GM12878 (cell line): Measurements from ENCODE around the gene NUCB1. TPM values are rescaled to one million over a fixed set of nuclear protein-coding genes. Genes with fewer than 3 reads are reported as not detected.

Experiments
- E2F4 ChIP-seq: IDR thresholded peaks from 2 replicates; pipeline ENCODE4 v1.6.1; 2012; ENCODE audit warnings: low read depth, low read length, improper control_type of control experiment
- EGR1 ChIP-seq, 2 experiments: IDR thresholded peaks; 1 replicate in 1 of 2; 2 replicates in 1 of 2; pipeline ENCODE4 v1.6.1; 2011 to 2012; ENCODE audit warnings: low read depth in 2 of 2, low read length in 2 of 2, borderline replicate concordance in 1 of 2, mild to moderate bottlenecking in 1 of 2, moderate library complexity in 1 of 2
- FOXM1 ChIP-seq: IDR thresholded peaks from 2 replicates; pipeline ENCODE4 v1.6.1; 2012; ENCODE audit warnings: low read depth, mild to moderate bottlenecking, inconsistent platforms, low read length, moderate library complexity
- SIN3A ChIP-seq: IDR thresholded peaks from 2 replicates; pipeline ENCODE4 v1.6.1; 2012; ENCODE audit warnings: low read depth, low read length, improper control_type of control experiment
- SKIL ChIP-seq: fragments of 450-650 bp; IDR thresholded peaks from 2 replicates; pipeline ENCODE4 v1.6.1; 2017; ENCODE audit warnings: mild to moderate bottlenecking, low read depth, inconsistent platforms; ENCODE audit not compliant: poor library complexity, severe bottlenecking
- SMAD1 ChIP-seq: fragments of 450-650 bp; IDR thresholded peaks from 2 replicates; pipeline ENCODE4 v1.6.1; 2018; ENCODE audit warnings: mild to moderate bottlenecking, low read depth; ENCODE audit not compliant: partially characterized antibody
- TCF12 ChIP-seq: IDR thresholded peaks from 2 replicates; pipeline ENCODE4 v1.6.1; 2011; ENCODE audit warnings: low read depth, mild to moderate bottlenecking, low read length
- ZBTB4 ChIP-seq: fragments of 450-650 bp; formaldehyde crosslinking; IDR thresholded peaks from 2 replicates; pipeline ENCODE4 v1.4.0; 2022; ENCODE audit warnings: mild to moderate bottlenecking, moderate library complexity
- ZZZ3 ChIP-seq: IDR thresholded peaks from 2 replicates; pipeline ENCODE4 v1.6.1; 2011; ENCODE audit warnings: low read depth; ENCODE audit not compliant: control insufficient read depth, insufficient read length
- polyA plus RNA-seq, 11 experiments: library from polyadenylated mRNA; depleted of rRNA in 4 of 11; unstranded in 6 of 11; stranded (reverse) in 5 of 11; fragments of >200 nt; fragmentation: Nextera tagmentation in 4 of 11; fragmentation: Illumina TruSeq in 1 of 11; extraction: Ambion mirVana in 4 of 11; extraction: Trizol in 1 of 11; gene quantifications; 1 replicate in 1 of 11; 2 replicates in 10 of 11; pipeline versions ENCODE4 v1.2.1 to v1.2.3, GENCODE V29; 2011 to 2016; ENCODE audit warnings: inconsistent platforms in 2 of 11, missing spikeins in 2 of 11, low read depth in 1 of 11
- total RNA-seq, 4 experiments: library from RNA; depleted of rRNA in 3 of 4; stranded (reverse); fragments of >200 nt in 3 of 4; fragmentation: Illumina TruSeq in 1 of 4; extraction: Trizol in 1 of 4; gene quantifications; 2 replicates each; pipeline versions ENCODE4 v1.2.1 to v1.2.3, GENCODE V29; 2013 to 2021
- TF ChIP-seq, protein P1 (sequence below): fragments of 450-650 bp; IDR thresholded peaks from 2 replicates; pipeline ENCODE4 v1.6.1; 2014; ENCODE audit warnings: mild to moderate bottlenecking

The NUCB1 gene
- total and polyA plus RNA-seq, 10 of the 15 experiments (the other 5 are each of a cell fraction or from before 2014, with no cell fraction given), result 1.8 to 112 (median 44.5) TPM

DNA sequence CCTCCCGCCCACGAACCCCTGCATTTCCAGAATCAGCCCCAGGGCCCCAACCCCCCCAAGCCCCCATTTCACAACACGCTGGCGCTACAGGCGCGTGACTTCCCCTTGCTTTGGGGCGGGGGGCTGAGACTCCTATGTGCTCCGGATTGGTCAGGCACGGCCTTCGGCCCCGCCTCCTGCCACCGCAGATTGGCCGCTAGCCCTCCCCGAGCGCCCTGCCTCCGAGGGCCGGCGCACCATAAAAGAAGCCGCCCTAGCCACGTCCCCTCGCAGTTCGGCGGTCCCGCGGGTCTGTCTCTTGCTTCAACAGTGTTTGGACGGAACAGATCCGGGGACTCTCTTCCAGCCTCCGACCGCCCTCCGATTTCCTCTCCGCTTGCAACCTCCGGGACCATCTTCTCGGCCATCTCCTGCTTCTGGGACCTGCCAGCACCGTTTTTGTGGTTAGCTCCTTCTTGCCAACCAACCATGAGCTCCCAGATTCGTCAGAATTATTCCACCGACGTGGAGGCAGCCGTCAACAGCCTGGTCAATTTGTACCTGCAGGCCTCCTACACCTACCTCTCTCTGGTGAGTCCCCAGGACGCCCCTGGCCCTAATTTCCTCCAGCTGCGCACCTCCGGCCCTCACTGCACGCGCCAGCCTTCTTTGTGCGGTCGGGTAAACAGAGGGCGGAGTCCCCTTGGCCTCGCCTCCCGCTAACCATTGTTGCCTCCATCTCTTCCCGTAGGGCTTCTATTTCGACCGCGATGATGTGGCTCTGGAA, 65.1 kb downstream of the NUCB1 start, which contains the start of gene FTL (continued):
- peak; percentile 98 for TF ChIP-seq SMAD1
- peak in 1 of 2 experiments; percentile 41; a peak in 1 of 3 replicates for TF ChIP-seq EGR1 (IDR thresholded peaks at IDR 0.05; ENCODE audit: borderline replicate concordance in 1 of 2, low read depth in 2 of 2, low read length in 2 of 2)
- TF ChIP-seq TCF12, result peak; percentile 75; the same call in 1 of the 2 replicates
- TF ChIP-seq, protein P1, sequence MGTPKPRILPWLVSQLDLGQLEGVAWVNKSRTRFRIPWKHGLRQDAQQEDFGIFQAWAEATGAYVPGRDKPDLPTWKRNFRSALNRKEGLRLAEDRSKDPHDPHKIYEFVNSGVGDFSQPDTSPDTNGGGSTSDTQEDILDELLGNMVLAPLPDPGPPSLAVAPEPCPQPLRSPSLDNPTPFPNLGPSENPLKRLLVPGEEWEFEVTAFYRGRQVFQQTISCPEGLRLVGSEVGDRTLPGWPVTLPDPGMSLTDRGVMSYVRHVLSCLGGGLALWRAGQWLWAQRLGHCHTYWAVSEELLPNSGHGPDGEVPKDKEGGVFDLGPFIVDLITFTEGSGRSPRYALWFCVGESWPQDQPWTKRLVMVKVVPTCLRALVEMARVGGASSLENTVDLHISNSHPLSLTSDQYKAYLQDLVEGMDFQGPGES, result peak; percentile 18; the same call in 1 of the 2 replicates
- peak; percentile 31; the same call in 1 of the 2 replicates for TF ChIP-seq SIN3A
- TF ChIP-seq ZZZ3, result no peak
- TF ChIP-seq E2F4, result no peak
- TF ChIP-seq ZBTB4 (CRISPR knock-in tag), result no peak
- no peak for TF ChIP-seq FOXM1
- no peak for TF ChIP-seq SKIL
- TF ChIP-seq, all 136 proteins: peak for 51
